Measurements from ENCODE around the gene POU2F3. TPM values are rescaled to one million over a fixed set of nuclear protein-coding genes. Genes with fewer than 3 reads are reported as not detected.

POU2F3 gene
- total and polyA plus RNA-seq, 2 of the 13 experiments (the other 11 are each of a cell fraction or from before 2014, with no cell fraction given): not detected

DNA sequence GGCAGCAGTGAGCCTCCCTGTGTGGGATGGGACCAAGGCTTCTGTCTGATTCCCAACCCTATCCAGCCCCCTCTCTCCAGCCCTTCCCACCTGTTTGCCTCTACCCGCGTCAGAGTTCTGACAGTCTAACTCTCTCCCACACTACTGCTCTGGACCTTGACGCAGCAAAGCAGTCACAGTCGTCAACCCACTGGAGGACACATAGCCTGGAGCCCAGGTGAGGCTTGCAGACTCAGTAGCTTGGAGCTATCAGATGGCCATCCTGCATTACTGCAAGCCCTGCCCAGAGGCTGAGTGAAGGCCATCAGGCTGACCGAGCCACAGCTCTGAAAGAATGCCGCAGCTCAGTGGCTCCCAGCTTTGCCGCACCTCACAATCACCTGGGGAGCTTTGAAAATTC, 25.4 kb upstream of the POU2F3 start:
- peaks cover 81% of the 10 kb centered on the region for H3K4me1 ChIP-seq (ENCODE audit: insufficient read depth, low read length)
- peaks cover 12% of the 10 kb centered on the region for H4K20me1 ChIP-seq (ENCODE audit: insufficient read depth, low read length)
- H3K9ac ChIP-seq (ENCODE audit: insufficient read depth, low read depth, low read length): no peak overlapping the region
- ChIA-PET CTCF (ENCODE audit: low intra/inter-chr PET ratio, low total read pairs) (no interaction called here), POLR2A (interaction anchor here (0.7 to 3.8 kb wide), 5 partner anchors 9 to 34 kb away, joined by 3 to 41 read pairs (median 4); no protein-coding TSS in a partner anchor)
- H2AFZ ChIP-seq (ENCODE audit: low read length): no peak overlapping the region
- no peak for FAIRE-seq
- peaks cover 5 to 26% of the 10 kb centered on the region in 2 experiments; a peak in 4 of 5 replicates for H3K36me3 ChIP-seq (replicated peaks in 1 of 2; ENCODE audit: control insufficient read depth in 1 of 2, insufficient read depth in 2 of 2, low read length in 2 of 2)
- ATAC-seq: no peak
- H3K27me3 ChIP-seq (ENCODE audit: control insufficient read depth in 1 of 2, insufficient read depth in 2 of 2, low read length in 2 of 2): no peaks in the 10 kb centered on the region
- H3K4me3 ChIP-seq (replicated peaks in 1 of 3; ENCODE audit: insufficient read depth in 1 of 3, low read depth in 2 of 3, low read length in 3 of 3): no peak overlapping the region
- H3K4me2 ChIP-seq (ENCODE audit: low read depth, low read length): no peak overlapping the region
- BruUV-seq (replicated peaks): no TSS peak
- no peaks in the 10 kb centered on the region for H3K9me3 ChIP-seq (ENCODE audit: low read length)
- in situ Hi-C loops (cut with HindIII; ENCODE audit: extremely low pct_ligation_motif_present, low pct_unique_long_range_greater_than_20kb) (no loop called here), intact Hi-C loops (cut with micrococcal nuclease; ENCODE audit: unreplicated experiment) (no loop called here)
- H3K79me2 ChIP-seq (ENCODE audit: insufficient read depth, low read length): peaks cover 43% of the 10 kb centered on the region
- DNase-seq (ENCODE audit: low spot score): no peak
- H3K27ac ChIP-seq (ENCODE audit: extremely low read length, insufficient read depth, low read length): no peak overlapping the region
- WGBS (ENCODE audit: low lambda C conversion rate): 94% methylated on average over 7 of the region's 7 CpGs
- no peak for TF ChIP-seq ZMAT3 (CRISPR knock-in tag; conservative IDR thresholded peaks at IDR 0.05)
- TF ChIP-seq, protein P1, sequence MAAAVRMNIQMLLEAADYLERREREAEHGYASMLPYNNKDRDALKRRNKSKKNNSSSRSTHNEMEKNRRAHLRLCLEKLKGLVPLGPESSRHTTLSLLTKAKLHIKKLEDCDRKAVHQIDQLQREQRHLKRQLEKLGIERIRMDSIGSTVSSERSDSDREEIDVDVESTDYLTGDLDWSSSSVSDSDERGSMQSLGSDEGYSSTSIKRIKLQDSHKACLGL (CRISPR knock-in tag; IDR thresholded peaks at IDR 0.05): no peak
- no peak for TF ChIP-seq ZNF558 (CRISPR knock-in tag; IDR thresholded peaks at IDR 0.05; ENCODE audit: borderline replicate concordance)
- TF ChIP-seq GABPB1 (CRISPR knock-in tag; IDR thresholded peaks at IDR 0.05): no peak
- TF ChIP-seq, protein P2, sequence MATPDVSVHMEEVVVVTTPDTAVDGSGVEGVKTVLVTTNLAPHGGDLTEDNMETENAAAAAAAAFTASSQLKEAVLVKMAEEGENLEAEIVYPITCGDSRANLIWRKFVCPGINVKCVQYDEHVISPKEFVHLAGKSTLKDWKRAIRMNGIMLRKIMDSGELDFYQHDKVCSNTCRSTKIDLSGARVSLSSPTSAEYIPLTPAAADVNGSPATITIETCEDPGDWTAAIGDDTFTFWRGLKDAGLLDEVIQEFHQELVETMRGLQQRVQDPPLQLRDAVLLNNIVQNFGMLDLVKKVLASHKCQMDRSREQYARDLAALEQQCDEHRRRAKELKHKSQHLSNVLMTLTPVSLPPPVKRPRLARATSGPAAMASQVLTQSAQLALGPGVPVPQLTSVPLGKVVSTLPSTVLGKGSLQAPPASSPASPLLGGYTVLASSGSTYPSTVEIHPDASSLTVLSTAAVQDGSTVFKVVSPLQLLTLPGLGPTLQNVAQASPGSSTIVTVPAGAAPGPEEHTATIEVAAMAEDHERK (CRISPR knock-in tag; IDR thresholded peaks at IDR 0.05; ENCODE audit: low read depth): no peak
- no peak for TF ChIP-seq HNF1B (CRISPR knock-in tag; IDR thresholded peaks at IDR 0.05)
- TF ChIP-seq BHLHE40 (IDR thresholded peaks at IDR 0.05; ENCODE audit: low read length): no peak
- TF ChIP-seq FIP1L1 (IDR thresholded peaks at IDR 0.05; ENCODE audit: borderline replicate concordance, insufficient read depth, low read depth, low read length): no peak
- TF ChIP-seq BCLAF1 (IDR thresholded peaks at IDR 0.05): no peak
